ENCODE data around the gene CMIP. TPM values are rescaled to one million over a fixed set of nuclear protein-coding genes. Genes with fewer than 3 reads are reported as not detected.

CMIP gene
- total and polyA plus RNA-seq, 10 of the 15 experiments (the other 5 are each of a cell fraction or from before 2014, with no cell fraction given) = 1.2 to 43.2 (median 4.4) TPM

GRCh38 chr16:81526935-81527334 lies 82.3 kb downstream of the CMIP start (continued):
- TF ChIP-seq ZBTB40 (IDR thresholded peaks at IDR 0.05; ENCODE audit: borderline replicate concordance) (no peak), NRF1 (conservative IDR thresholded peaks at IDR 0.05; ENCODE audit: low read depth, low read length) (no peak), KLF5 (IDR thresholded peaks at IDR 0.05; ENCODE audit: partially characterized antibody) (no peak), SPI1 (IDR thresholded peaks at IDR 0.05; ENCODE audit: borderline replicate concordance, insufficient read depth, low read depth, low read length) (no peak), NFIC (IDR thresholded peaks at IDR 0.05; ENCODE audit: low read depth, low read length) (no peak), PML (IDR thresholded peaks at IDR 0.05; ENCODE audit: low read length) (no peak), NFXL1 (IDR thresholded peaks at IDR 0.05; ENCODE audit: borderline replicate concordance) (no peak)

- Histone ChIP-seq H3K9me3 (replicated peaks; ENCODE audit: control insufficient read depth, insufficient read depth, low read length) (no peaks in the 10 kb centered on the region), H3K9ac (ENCODE audit: control insufficient read depth, insufficient read depth, low read length) (no peak overlapping the region), H3K4me3 (no peak overlapping the region), H3K4me1 (ENCODE audit: control insufficient read depth, insufficient read depth, low read length) (no peaks in the 10 kb centered on the region), H2AFZ (ENCODE audit: control insufficient read depth, low read depth, low read length) (no peak overlapping the region), H3K79me2 (ENCODE audit: control insufficient read depth, insufficient read depth, low read length) (peaks cover 2% of the 10 kb centered on the region), H3K27ac (ENCODE audit: control insufficient read depth, insufficient read depth) (no peak overlapping the region), H3K27me3 (replicated peaks in 1 of 2; ENCODE audit: control insufficient read depth in 2 of 2, insufficient read depth in 2 of 2, low read length in 1 of 2) (no peaks in the 10 kb centered on the region), H3K4me2 (ENCODE audit: control insufficient read depth, insufficient read depth) (no peak overlapping the region), H4K20me1 (ENCODE audit: control insufficient read depth, insufficient read depth) (no peaks in the 10 kb centered on the region; the same call in 1 of the 2 replicates), H3K36me3 (ENCODE audit: control insufficient read depth in 2 of 2, insufficient read depth in 2 of 2, low read length in 1 of 2) (peaks cover 0 to 6% of the 10 kb centered on the region in 2 experiments; a peak in 2 of 4 replicates)
- FAIRE-seq (no peak), ATAC-seq (no peak), DNase-seq (ENCODE audit: low read depth, low spot score) (no peak)
- ChIA-PET SMC1A (ENCODE audit: uncharacterized antibody, unreplicated experiment) (interaction anchor here (1.1 to 1.7 kb wide), 3 partner anchors 16 to 123 kb away, joined by 3 to 4 read pairs (median 4); no protein-coding TSS in a partner anchor), RAD21 (ENCODE audit: unreplicated experiment) (no interaction called here), CTCF (interaction anchor here (3.4 kb wide), 1 partner anchor 14 kb away, joined by 10 read pairs; no protein-coding TSS in a partner anchor), POLR2A (interaction anchor here (0.6 kb wide), 1 partner anchor 21 kb away, joined by 3 read pairs; no protein-coding TSS in a partner anchor)
- in situ Hi-C loops (cut with MboI) (no loop called here), intact Hi-C loops (cut with micrococcal nuclease; ENCODE audit: unreplicated experiment) (no loop called here)
- 91% methylated on average over 7 of the region's 7 CpGs for WGBS (ENCODE audit: insufficient coverage, insufficient replicate concordance, low lambda C conversion rate, missing lambda C conversion rate)
- BruUV-seq (replicated peaks) = no TSS peak
- TF ChIP-seq CREM (IDR thresholded peaks at IDR 0.05; ENCODE audit: low read depth) (no peak), KDM1A (IDR thresholded peaks at IDR 0.05; ENCODE audit: borderline replicate concordance) (no peak), RELB (IDR thresholded peaks at IDR 0.05; ENCODE audit: low read depth) (no peak), ATF3 (IDR thresholded peaks at IDR 0.05; ENCODE audit: borderline replicate concordance, extremely low read depth, low read depth, low read length) (no peak), FOXM1 (IDR thresholded peaks at IDR 0.05; ENCODE audit: low read depth, low read length) (no peak), PBX3 (IDR thresholded peaks at IDR 0.05; ENCODE audit: insufficient replicate concordance, low read depth, low read length) (no peak)
Observed at GRCh38 chr16:81527477-81528178, 83.0 kb downstream of the CMIP start.

Measured in GM12878 (cell line).